Spleen (tissue), 11 donors: ENCODE results near the gene IGF1R. TPM values are rescaled to one million over a fixed set of nuclear protein-coding genes. Genes with fewer than 3 reads are reported as not detected.

Experiments used
- DNase-seq: peaks from one replicate; pipeline ENCODE4 v3.0.0-alpha.2; 2020
- H3K27ac ChIP-seq, 8 donors: fragments of 200-600 bp; sonication (generic) in 7 of 8; 1 replicate in 4 of 8; 2 replicates in 4 of 8; pipeline versions ENCODE4 v1.5.0 to v1.8.0; 2016 to 2021; ENCODE audit warnings: inconsistent platforms in 4 of 8, mild to moderate bottlenecking in 4 of 8, moderate library complexity in 1 of 8
- H3K27me3 ChIP-seq, 7 donors: fragments of 200-600 bp; sonication (generic) in 6 of 7; replicated peaks in 1 of 7; 1 replicate in 4 of 7; 2 replicates in 3 of 7; pipeline versions ENCODE4 v1.5.0 to v1.8.0; 2016 to 2021; ENCODE audit warnings: inconsistent platforms in 3 of 7, mild to moderate bottlenecking in 1 of 7
- H3K36me3 ChIP-seq, 6 donors: fragments of 200-600 bp; sonication (generic) in 5 of 6; 1 replicate in 4 of 6; 2 replicates in 2 of 6; pipeline versions ENCODE4 v1.5.0 to v1.8.0; 2016 to 2021; ENCODE audit warnings: inconsistent platforms in 2 of 6
- H3K4me1 ChIP-seq, 6 donors: fragments of 200-600 bp; sonication (generic) in 5 of 6; 1 replicate in 3 of 6; 2 replicates in 3 of 6; pipeline versions ENCODE4 v1.5.0 to v1.8.0; 2016 to 2021; ENCODE audit warnings: inconsistent platforms in 3 of 6
- H3K4me3 ChIP-seq, 8 donors: fragments of 200-600 bp; sonication (generic) in 7 of 8; 1 replicate in 4 of 8; 2 replicates in 4 of 8; pipeline versions ENCODE4 v1.5.0 to v1.8.0; 2016 to 2021; ENCODE audit warnings: inconsistent platforms in 4 of 8, mild to moderate bottlenecking in 4 of 8, moderate library complexity in 2 of 8
- H3K9me3 ChIP-seq, 8 donors: fragments of 200-600 bp; sonication (generic) in 7 of 8; 1 replicate in 4 of 8; 2 replicates in 4 of 8; pipeline versions ENCODE4 v1.5.0 to v1.8.0; 2016 to 2021; ENCODE audit warnings: inconsistent platforms in 4 of 8
- CTCF ChIP-seq, 11 experiments: fragments of 200-600 bp in 7 of 11; fragments of 450-650 bp in 4 of 11; sonication (generic) in 4 of 11; IDR thresholded peaks in 8 of 11; conservative IDR thresholded peaks in 3 of 11; 1 replicate in 7 of 11; 2 replicates in 4 of 11; pipeline versions ENCODE4 v1.4.0 to v1.8.0; 2016 to 2021; ENCODE audit warnings: antibody characterized with exemption in 11 of 11, inconsistent platforms in 4 of 11, mild to moderate bottlenecking in 1 of 11
- POLR2A ChIP-seq, 3 donors: fragments of 450-650 bp; IDR thresholded peaks; one replicate each; pipeline ENCODE4 v1.5.1; 2017; ENCODE audit warnings: antibody characterized with exemption in 3 of 3, mild to moderate bottlenecking in 1 of 3
- POLR2AphosphoS5 ChIP-seq, 3 donors: sonication (generic); formaldehyde crosslinking; IDR thresholded peaks; one replicate each; pipeline ENCODE4 v1.5.1; 2017; ENCODE audit warnings: antibody characterized with exemption in 3 of 3
- WGBS, 5 donors: extraction: QIAGEN DNeasy Blood & Tissue Kit in 3 of 5; methylation state at CpG; one replicate each; pipeline versions ENCODE4 v1.1.5 to v1.1.7; 2013 to 2018; 5-methylcytosine and 5-hydroxymethylcytosine counted together
- intact Hi-C: fragments of 100-400 bp; cut with DNase I; formaldehyde crosslinking; loops from one replicate; pipeline ENCODE4 v1.15.0; 2023; ENCODE audit warnings: low total_unique reads
- polyA plus RNA-seq, 3 donors: library from polyadenylated mRNA; stranded (reverse); fragments of 200-250 nt; gene quantifications; one replicate each; pipeline ENCODE4 v1.2.1, GENCODE V29; 2013
- total RNA-seq, 7 donors: library from RNA; depleted of rRNA in 3 of 7; stranded (reverse); fragments of >200 nt in 3 of 7; fragmentation: NEBNext Ultra II Directional in 4 of 7; extraction: Animal tissue kit (Norgen Biotek cat#: 25700) in 4 of 7; gene quantifications; one replicate each; pipeline versions ENCODE4 v1.1.0 to v1.2.1, GENCODE V29; 2016 to 2021
- donor health status: healthy with polysubstance abuse.
- donor health status: DM: no; HTN: no; CAD: no; lungs with moderate emphysema.
- donor health status: DM: no; HTN: no; CAD: no.
- donor health status: Bipolar disorder and iron deficiency.
- donor health status: healthy.
- donor health status: DM: no; HTN: no; CAD: no.
- donor health status: DM: yes; HTN: yes; CAD: no.

Gene IGF1R
- total and polyA plus RNA-seq, 10 donors: 1.1 to 104 (median 53.1) TPM

- Histone ChIP-seq H3K27me3 (no peaks in the 10 kb centered on the region), H3K27ac (no peak overlapping the region), H3K36me3 (peaks cover 0 to 7% (median 0%) of the 10 kb centered on the region in 6 donors), H3K4me3 (no peak overlapping the region), H3K4me1 (peaks cover 4 to 90% (median 29%) of the 10 kb centered on the region in 6 donors), H3K9me3 (no peaks in the 10 kb centered on the region)
- intact Hi-C loops: no loop called here
- 85 to 89% (median 87%) methylated on average over 7 of the region's 7 CpGs for WGBS, 5 donors
- TF ChIP-seq CTCF (IDR thresholded peaks at IDR 0.05 in 8 of 11, conservative IDR thresholded peaks at IDR 0.05 in 3 of 11) (no peak), POLR2A (IDR thresholded peaks at IDR 0.05) (no peak), POLR2AphosphoS5 (IDR thresholded peaks at IDR 0.05) (no peak)
- DNase-seq: no peak
Observed at GRCh38 chr15:98666841-98667240, 18.5 kb downstream of the IGF1R start.

- intact Hi-C loops: no loop called here
- Histone ChIP-seq H3K36me3 (peaks cover 0 to 7% (median 0%) of the 10 kb centered on the region in 6 donors), H3K4me1 (peaks cover 4 to 85% (median 26%) of the 10 kb centered on the region in 6 donors), H3K27me3 (no peaks in the 10 kb centered on the region), H3K4me3 (no peak overlapping the region), H3K27ac (no peak overlapping the region), H3K9me3 (no peaks in the 10 kb centered on the region)
- DNase-seq: no peak
- 84 to 92% (median 90%) methylated on average over 11 to 13 of the region's 13 CpGs for WGBS, 5 donors
- no peak for TF ChIP-seq POLR2A (IDR thresholded peaks at IDR 0.05)
- TF ChIP-seq POLR2AphosphoS5 (IDR thresholded peaks at IDR 0.05): no peak
- TF ChIP-seq CTCF (IDR thresholded peaks at IDR 0.05 in 8 of 11, conservative IDR thresholded peaks at IDR 0.05 in 3 of 11): no peak
Observed at GRCh38 chr15:98667521-98668179, 19.3 kb downstream of the IGF1R start.

- H3K27me3 ChIP-seq: no peaks in the 10 kb centered on the region
- TF ChIP-seq POLR2AphosphoS5 (IDR thresholded peaks at IDR 0.05) (no peak), POLR2A (IDR thresholded peaks at IDR 0.05) (no peak), CTCF (IDR thresholded peaks at IDR 0.05 in 8 of 11, conservative IDR thresholded peaks at IDR 0.05 in 3 of 11) (no peak)
- intact Hi-C loops: no loop called here
- no peak overlapping the region for H3K27ac ChIP-seq
- H3K4me3 ChIP-seq: no peak overlapping the region
- H3K4me1 ChIP-seq: peaks cover 4 to 74% (median 21%) of the 10 kb centered on the region in 6 donors
- WGBS, 5 donors: 53 to 70% (median 62%) methylated on average over 10 of the region's 10 CpGs
- no peak for DNase-seq
- no peaks in the 10 kb centered on the region for H3K9me3 ChIP-seq
- H3K36me3 ChIP-seq: peaks cover 0 to 7% (median 0%) of the 10 kb centered on the region in 6 donors
Observed at GRCh38 chr15:98668566-98669308, 20.4 kb downstream of the IGF1R start.

GRCh38 chr15:98669638-98670037, 21.3 kb downstream of the IGF1R start:
- Histone ChIP-seq H3K9me3 (no peaks in the 10 kb centered on the region), H3K36me3 (peaks cover 0 to 7% (median 0%) of the 10 kb centered on the region in 6 donors), H3K4me1 (peaks cover 4 to 67% (median 17%) of the 10 kb centered on the region in 6 donors), H3K27ac (no peak overlapping the region), H3K27me3 (no peaks in the 10 kb centered on the region), H3K4me3 (no peak overlapping the region)
- WGBS, 5 donors: 91 to 96% (median 94%) methylated on average over 5 to 7 of the region's 7 CpGs
- TF ChIP-seq CTCF (IDR thresholded peaks at IDR 0.05 in 8 of 11, conservative IDR thresholded peaks at IDR 0.05 in 3 of 11) (no peak), POLR2AphosphoS5 (IDR thresholded peaks at IDR 0.05) (no peak), POLR2A (IDR thresholded peaks at IDR 0.05) (no peak)
- no peak for DNase-seq
- intact Hi-C loops: no loop called here
